Effector memory CD8-positive, alpha-beta T cell (primary cell): ENCODE data around the gene OR6B1.

Experiments used
- ATAC-seq: fragments of 150-1000 bp; cut with Tn5 transposase; replicated peaks from 2 replicates; pipeline ENCODE4 v1.10.0; 2021; ENCODE audit warnings: mild to moderate bottlenecking, moderate library complexity
- DNase-seq, 3 experiments: peaks; one replicate each; pipeline ENCODE4 v3.0.0; 2021
- H3K27ac Mint-ChIP-seq, 2 donors: one replicate each; pipeline ENCODE4 v1.8.0; 2022; ENCODE audit warnings: mild to moderate bottlenecking in 2 of 2, mixed read lengths in 2 of 2, moderate library complexity in 2 of 2
- H3K27me3 Mint-ChIP-seq, 2 donors: one replicate each; pipeline ENCODE4 v1.8.0; 2022; ENCODE audit warnings: mixed read lengths in 2 of 2
- H3K36me3 Mint-ChIP-seq: one replicate; pipeline ENCODE4 v1.8.0; 2022; ENCODE audit warnings: mild to moderate bottlenecking, moderate library complexity, mixed read lengths; ENCODE audit not compliant: insufficient read depth
- H3K4me1 Mint-ChIP-seq, 2 donors: one replicate each; pipeline ENCODE4 v1.8.0; 2022; ENCODE audit warnings: low read depth in 2 of 2, mixed read lengths in 2 of 2
- H3K4me3 Mint-ChIP-seq, 2 donors: one replicate each; pipeline ENCODE4 v1.8.0; 2022; ENCODE audit warnings: mild to moderate bottlenecking in 2 of 2, mixed read lengths in 2 of 2, moderate library complexity in 2 of 2
- H3K9me3 Mint-ChIP-seq, 2 donors: one replicate each; pipeline ENCODE4 v1.8.0; 2022; ENCODE audit warnings: mixed read lengths in 2 of 2
- total RNA-seq, 9 experiments: gene quantifications; one replicate each; lab custom pipeline; 2026; lab: John Stamatoyannopoulos, UW

OR6B1 gene
- total RNA-seq = 0 reads per million in 9 experiments

GRCh38 chr7:144000020-144000419 lies at the start of gene OR6B1:
Gene OR6B1, plus strand, starts transcription at chr7:144000320. Its CDS starts 3,677 bp downstream, at chr7:144003997.
- Mint-ChIP-seq H3K4me3 (no peak within 1 kb of the TSS), H3K9me3 (no peaks in the 10 kb centered on the region), H3K36me3 (no peaks in the 10 kb centered on the region), H3K27ac (no peak within 1 kb of the TSS), H3K4me1 (no peaks in the 10 kb centered on the region), H3K27me3 (peaks cover 19 to 21% of the 10 kb centered on the region in 2 donors)
- no peak for DNase-seq
- no peak for ATAC-seq

- peaks cover 44 to 63% of the 10 kb centered on the region in 2 donors for H3K27me3 Mint-ChIP-seq
- H3K27ac Mint-ChIP-seq = no peak overlapping the region
- no peaks in the 10 kb centered on the region for H3K4me1 Mint-ChIP-seq
- no peak overlapping the region for H3K4me3 Mint-ChIP-seq
- ATAC-seq (no peak), DNase-seq (no peak)
- H3K9me3 Mint-ChIP-seq = no peaks in the 10 kb centered on the region
- no peaks in the 10 kb centered on the region for H3K36me3 Mint-ChIP-seq
Measured at GRCh38 chr7:143953421-143953820, 46.7 kb upstream of the OR6B1 start.

- no peak for ATAC-seq
Measured at GRCh38 chr7:143954135-143954534, 46.0 kb upstream of the OR6B1 start.

GRCh38 chr7:143954544-143954943 lies 45.6 kb upstream of the OR6B1 start, which contains the start of gene OR2F1:
Gene OR2F1, plus strand, starts transcription at chr7:143954844. Its CDS starts 5,127 bp downstream, at chr7:143959971.
- DNase-seq = no peak
- ATAC-seq = no peak
- Mint-ChIP-seq H3K4me3 (no peak within 1 kb of the TSS), H3K27me3 (peaks cover 39 to 53% of the 10 kb centered on the region in 2 donors), H3K9me3 (no peaks in the 10 kb centered on the region), H3K27ac (no peak within 1 kb of the TSS), H3K36me3 (no peaks in the 10 kb centered on the region), H3K4me1 (no peaks in the 10 kb centered on the region)

More at GRCh38 chr7:143954135-143954534, 46.0 kb upstream of the OR6B1 start:
- no peak overlapping the region for H3K27ac Mint-ChIP-seq
- no peak for DNase-seq
- H3K4me3 Mint-ChIP-seq = no peak overlapping the region
- peaks cover 41 to 56% of the 10 kb centered on the region in 2 donors for H3K27me3 Mint-ChIP-seq
- no peaks in the 10 kb centered on the region for H3K9me3 Mint-ChIP-seq
- no peaks in the 10 kb centered on the region for H3K36me3 Mint-ChIP-seq
- H3K4me1 Mint-ChIP-seq = no peaks in the 10 kb centered on the region

- Mint-ChIP-seq H3K9me3 (no peaks in the 10 kb centered on the region), H3K27me3 (peaks cover 50 to 55% of the 10 kb centered on the region in 2 donors), H3K4me1 (no peaks in the 10 kb centered on the region), H3K36me3 (no peaks in the 10 kb centered on the region), H3K4me3 (no peak overlapping the region), H3K27ac (no peak overlapping the region)
- DNase-seq (no peak), ATAC-seq (no peak)
Measured at GRCh38 chr7:143958781-143959180, 41.3 kb upstream of the OR6B1 start.

GRCh38 chr7:143960813-143961610 lies 39.1 kb upstream of the OR6B1 start:
- H3K4me3 Mint-ChIP-seq = no peak overlapping the region
- H3K27me3 Mint-ChIP-seq = peaks cover 42 to 44% of the 10 kb centered on the region in 2 donors
- no peaks in the 10 kb centered on the region for H3K4me1 Mint-ChIP-seq
- H3K36me3 Mint-ChIP-seq = no peaks in the 10 kb centered on the region
- H3K27ac Mint-ChIP-seq = no peak overlapping the region
- DNase-seq (no peak), ATAC-seq (no peak)
- no peaks in the 10 kb centered on the region for H3K9me3 Mint-ChIP-seq

- no peaks in the 10 kb centered on the region for H3K9me3 Mint-ChIP-seq
- H3K4me1 Mint-ChIP-seq = no peaks in the 10 kb centered on the region
- no peak overlapping the region for H3K27ac Mint-ChIP-seq
- ATAC-seq (no peak), DNase-seq (no peak)
- no peaks in the 10 kb centered on the region for H3K36me3 Mint-ChIP-seq
- no peak overlapping the region for H3K4me3 Mint-ChIP-seq
- peaks cover 22 to 35% of the 10 kb centered on the region in 2 donors for H3K27me3 Mint-ChIP-seq
Measured at GRCh38 chr7:143965280-143965679, 34.8 kb upstream of the OR6B1 start.

- Mint-ChIP-seq H3K36me3 (peaks cover 2% of the 10 kb centered on the region), H3K9me3 (no peaks in the 10 kb centered on the region), H3K27me3 (peaks cover 26 to 29% of the 10 kb centered on the region in 2 donors), H3K27ac (no peak overlapping the region), H3K4me1 (no peaks in the 10 kb centered on the region), H3K4me3 (no peak overlapping the region)
- DNase-seq (no peak), ATAC-seq (no peak)
Measured at GRCh38 chr7:143967398-143967797, 32.7 kb upstream of the OR6B1 start.

GRCh38 chr7:143973870-143974416 lies 26.2 kb upstream of the OR6B1 start:
- Mint-ChIP-seq H3K4me1 (no peaks in the 10 kb centered on the region), H3K27ac (no peak overlapping the region), H3K36me3 (peaks cover 2% of the 10 kb centered on the region), H3K27me3 (peaks cover 22 to 28% of the 10 kb centered on the region in 2 donors), H3K9me3 (no peaks in the 10 kb centered on the region), H3K4me3 (no peak overlapping the region)
- DNase-seq (no peak), ATAC-seq (no peak)

GRCh38 chr7:143974459-143974858 lies 25.7 kb upstream of the OR6B1 start:
- Mint-ChIP-seq H3K4me3 (no peak overlapping the region), H3K27me3 (peaks cover 21 to 26% of the 10 kb centered on the region in 2 donors), H3K9me3 (no peaks in the 10 kb centered on the region), H3K4me1 (no peaks in the 10 kb centered on the region), H3K27ac (no peak overlapping the region), H3K36me3 (peaks cover 2% of the 10 kb centered on the region)
- DNase-seq = no peak
- ATAC-seq = no peak

GRCh38 chr7:143975617-143976016 lies 24.5 kb upstream of the OR6B1 start:
- DNase-seq (no peak), ATAC-seq (no peak)
- no peak overlapping the region for H3K4me3 Mint-ChIP-seq
- H3K9me3 Mint-ChIP-seq = no peaks in the 10 kb centered on the region
- H3K36me3 Mint-ChIP-seq = peaks cover 2% of the 10 kb centered on the region
- H3K27me3 Mint-ChIP-seq = peaks cover 21% of the 10 kb centered on the region in 2 donors
- no peak overlapping the region for H3K27ac Mint-ChIP-seq
- H3K4me1 Mint-ChIP-seq = no peaks in the 10 kb centered on the region

- H3K27ac Mint-ChIP-seq = no peak overlapping the region
- no peak overlapping the region for H3K4me3 Mint-ChIP-seq
- DNase-seq = no peak
- no peaks in the 10 kb centered on the region for H3K36me3 Mint-ChIP-seq
- no peak for ATAC-seq
- no peaks in the 10 kb centered on the region for H3K9me3 Mint-ChIP-seq
- H3K4me1 Mint-ChIP-seq = no peaks in the 10 kb centered on the region
- peaks cover 22 to 23% of the 10 kb centered on the region in 2 donors for H3K27me3 Mint-ChIP-seq
Measured at GRCh38 chr7:143978585-143978984, 21.5 kb upstream of the OR6B1 start.

GRCh38 chr7:143979359-143979758 lies 20.8 kb upstream of the OR6B1 start:
- H3K4me1 Mint-ChIP-seq = no peaks in the 10 kb centered on the region
- H3K9me3 Mint-ChIP-seq = no peaks in the 10 kb centered on the region
- no peaks in the 10 kb centered on the region for H3K36me3 Mint-ChIP-seq
- no peak overlapping the region for H3K27ac Mint-ChIP-seq
- H3K27me3 Mint-ChIP-seq = peaks cover 15 to 21% of the 10 kb centered on the region in 2 donors
- no peak for DNase-seq
- ATAC-seq = no peak
- no peak overlapping the region for H3K4me3 Mint-ChIP-seq

- no peak overlapping the region for H3K27ac Mint-ChIP-seq
- no peaks in the 10 kb centered on the region for H3K9me3 Mint-ChIP-seq
- H3K4me1 Mint-ChIP-seq = no peaks in the 10 kb centered on the region
Measured at GRCh38 chr7:143979998-143980397, 20.1 kb upstream of the OR6B1 start.

More at GRCh38 chr7:143979998-143980397, 20.1 kb upstream of the OR6B1 start:
- no peak overlapping the region for H3K4me3 Mint-ChIP-seq
- peaks cover 9 to 15% of the 10 kb centered on the region in 2 donors for H3K27me3 Mint-ChIP-seq
- ATAC-seq (no peak), DNase-seq (no peak)
- H3K36me3 Mint-ChIP-seq = no peaks in the 10 kb centered on the region
